Activated CD4-positive, alpha-beta T cell treated with anti-CD3 and anti-CD28 coated beads, Interleukin-2, amount 10 ng/mL, durations not matched to agents 24 days and 14 days (primary cell): Measurements from ENCODE around the gene SLC26A9. TPM values are rescaled to one million over a fixed set of nuclear protein-coding genes. Genes with fewer than 3 reads are reported as not detected.
A peak's percentile ranks its signal among the peaks of the same experiment; 100 is the strongest.

Source experiments
- DNase-seq: peaks from one replicate; pipeline ENCODE4 v3.0.0; 2022
- H3K27ac Mint-ChIP-seq: one replicate; pipeline ENCODE4 v1.8.0; 2022; ENCODE audit warnings: mild to moderate bottlenecking, mixed read lengths
- H3K27me3 Mint-ChIP-seq: one replicate; pipeline ENCODE4 v1.8.0; 2022; ENCODE audit warnings: mixed read lengths
- H3K36me3 Mint-ChIP-seq: one replicate; pipeline ENCODE4 v1.8.0; 2022; ENCODE audit warnings: low read depth, mild to moderate bottlenecking, mixed read lengths
- H3K4me1 Mint-ChIP-seq: one replicate; pipeline ENCODE4 v1.8.0; 2021; ENCODE audit warnings: mixed read lengths
- H3K4me3 Mint-ChIP-seq: one replicate; pipeline ENCODE4 v1.8.0; 2022; ENCODE audit warnings: mild to moderate bottlenecking, moderate library complexity, mixed read lengths
- H3K9me3 Mint-ChIP-seq: one replicate; pipeline ENCODE4 v1.8.0; 2021; ENCODE audit warnings: mixed read lengths
- intact Hi-C: fragments of 100-400 bp; cut with micrococcal nuclease; formaldehyde crosslinking; loops from one replicate; pipeline ENCODE4 v1.15.1; 2023
- total RNA-seq: library from RNA; stranded (reverse); gene quantifications from 2 replicates; pipeline ENCODE4 v1.2.3, GENCODE V29; 2022

The SLC26A9 gene
- total RNA-seq, 1 donor from 2014 or later, result not detected

GRCh38 chr1:205965036-205965884 lies 22.0 kb upstream of the SLC26A9 start:
- Mint-ChIP-seq H3K36me3 (no peaks in the 10 kb centered on the region), H3K27ac (no peak overlapping the region), H3K9me3 (no peaks in the 10 kb centered on the region), H3K4me1 (peaks cover 14% of the 10 kb centered on the region), H3K4me3 (no peak overlapping the region), H3K27me3 (peaks cover 2% of the 10 kb centered on the region)
- DNase-seq, result no peak
- intact Hi-C loops, result no loop called here

GRCh38 chr1:205963352-205964155 lies 20.3 kb upstream of the SLC26A9 start:
- no peak overlapping the region for H3K4me3 Mint-ChIP-seq
- intact Hi-C loops, result no loop called here

GRCh38 chr1:205962821-205963221 lies 19.6 kb upstream of the SLC26A9 start:
- no peaks in the 10 kb centered on the region for H3K9me3 Mint-ChIP-seq
- H3K27me3 Mint-ChIP-seq, result peaks cover 11% of the 10 kb centered on the region
- H3K27ac Mint-ChIP-seq, result no peak overlapping the region
- H3K4me1 Mint-ChIP-seq, result peaks cover 14% of the 10 kb centered on the region
- no peak overlapping the region for H3K4me3 Mint-ChIP-seq
- intact Hi-C loops, result no loop called here
- no peak for DNase-seq
- H3K36me3 Mint-ChIP-seq, result no peaks in the 10 kb centered on the region

More at GRCh38 chr1:205963352-205964155, 20.3 kb upstream of the SLC26A9 start:
- DNase-seq, result no peak
- Mint-ChIP-seq H3K27ac (no peak overlapping the region), H3K9me3 (no peaks in the 10 kb centered on the region), H3K27me3 (peaks cover 10% of the 10 kb centered on the region), H3K4me1 (peaks cover 14% of the 10 kb centered on the region), H3K36me3 (no peaks in the 10 kb centered on the region)

GRCh38 chr1:205961991-205962820 lies 18.9 kb upstream of the SLC26A9 start:
- Mint-ChIP-seq H3K27me3 (peaks cover 13% of the 10 kb centered on the region), H3K4me3 (no peak overlapping the region), H3K4me1 (peaks cover 14% of the 10 kb centered on the region), H3K36me3 (no peaks in the 10 kb centered on the region), H3K9me3 (no peaks in the 10 kb centered on the region), H3K27ac (no peak overlapping the region)
- intact Hi-C loops, result no loop called here
- DNase-seq, result no peak

GRCh38 chr1:205961405-205961804 lies 18.1 kb upstream of the SLC26A9 start:
- intact Hi-C loops, result no loop called here
- Mint-ChIP-seq H3K27me3 (peaks cover 18% of the 10 kb centered on the region), H3K4me3 (no peak overlapping the region), H3K4me1 (peaks cover 14% of the 10 kb centered on the region), H3K27ac (peak overlapping the region; percentile 69), H3K9me3 (no peaks in the 10 kb centered on the region), H3K36me3 (no peaks in the 10 kb centered on the region)
- peak; percentile 78 for DNase-seq

GRCh38 chr1:205959789-205960188 lies 16.5 kb upstream of the SLC26A9 start:
- H3K27me3 Mint-ChIP-seq, result peaks cover 27% of the 10 kb centered on the region
- intact Hi-C loops, result no loop called here
- no peak for DNase-seq
- no peak overlapping the region for H3K27ac Mint-ChIP-seq
- H3K36me3 Mint-ChIP-seq, result no peaks in the 10 kb centered on the region
- no peak overlapping the region for H3K4me3 Mint-ChIP-seq
- no peaks in the 10 kb centered on the region for H3K9me3 Mint-ChIP-seq
- H3K4me1 Mint-ChIP-seq, result peaks cover 14% of the 10 kb centered on the region

GRCh38 chr1:205955499-205955898 lies 12.2 kb upstream of the SLC26A9 start:
- Mint-ChIP-seq H3K36me3 (no peaks in the 10 kb centered on the region), H3K27me3 (peaks cover 29% of the 10 kb centered on the region)

GRCh38 chr1:205954819-205955404 lies 11.7 kb upstream of the SLC26A9 start:
- H3K4me3 Mint-ChIP-seq, result no peak overlapping the region
- intact Hi-C loops, result no loop called here
- H3K27me3 Mint-ChIP-seq, result peaks cover 29% of the 10 kb centered on the region
- no peaks in the 10 kb centered on the region for H3K36me3 Mint-ChIP-seq
- H3K4me1 Mint-ChIP-seq, result no peaks in the 10 kb centered on the region
- no peak for DNase-seq
- no peak overlapping the region for H3K27ac Mint-ChIP-seq
- H3K9me3 Mint-ChIP-seq, result no peaks in the 10 kb centered on the region

More at GRCh38 chr1:205955499-205955898, 12.2 kb upstream of the SLC26A9 start:
- peaks cover 2% of the 10 kb centered on the region for H3K4me1 Mint-ChIP-seq
- H3K9me3 Mint-ChIP-seq, result no peaks in the 10 kb centered on the region
- H3K4me3 Mint-ChIP-seq, result no peak overlapping the region
- intact Hi-C loops, result no loop called here
- no peak for DNase-seq
- H3K27ac Mint-ChIP-seq, result no peak overlapping the region

GRCh38 chr1:205951746-205952145 lies 8.5 kb upstream of the SLC26A9 start:
- no peaks in the 10 kb centered on the region for H3K36me3 Mint-ChIP-seq
- DNase-seq, result no peak
- H3K9me3 Mint-ChIP-seq, result no peaks in the 10 kb centered on the region
- intact Hi-C loops, result no loop called here
- H3K27ac Mint-ChIP-seq, result no peak overlapping the region
- H3K4me1 Mint-ChIP-seq, result no peaks in the 10 kb centered on the region
- peaks cover 18% of the 10 kb centered on the region for H3K27me3 Mint-ChIP-seq
- H3K4me3 Mint-ChIP-seq, result no peak overlapping the region

- Mint-ChIP-seq H3K4me1 (no peaks in the 10 kb centered on the region), H3K27me3 (peaks cover 18% of the 10 kb centered on the region), H3K4me3 (no peak overlapping the region), H3K9me3 (no peaks in the 10 kb centered on the region), H3K27ac (no peak overlapping the region), H3K36me3 (no peaks in the 10 kb centered on the region)
- DNase-seq, result no peak
- intact Hi-C loops, result no loop called here
These were observed 7.7 kb upstream of the SLC26A9 start for GRCh38 chr1:205950826-205951549.

- Mint-ChIP-seq H3K4me3 (no peak overlapping the region), H3K36me3 (no peaks in the 10 kb centered on the region), H3K4me1 (no peaks in the 10 kb centered on the region), H3K27me3 (peaks cover 17% of the 10 kb centered on the region), H3K9me3 (no peaks in the 10 kb centered on the region), H3K27ac (no peak overlapping the region)
- intact Hi-C loops, result no loop called here
- no peak for DNase-seq
These were observed 7.0 kb upstream of the SLC26A9 start for GRCh38 chr1:205950280-205950679.

- Mint-ChIP-seq H3K27me3 (peaks cover 15% of the 10 kb centered on the region), H3K27ac (no peak overlapping the region), H3K4me1 (no peaks in the 10 kb centered on the region), H3K4me3 (no peak overlapping the region), H3K36me3 (no peaks in the 10 kb centered on the region), H3K9me3 (no peaks in the 10 kb centered on the region)
- intact Hi-C loops, result no loop called here
- DNase-seq, result no peak
These were observed 6.5 kb upstream of the SLC26A9 start for GRCh38 chr1:205949753-205950152.

GRCh38 chr1:205948886-205949285 lies 5.6 kb upstream of the SLC26A9 start:
- H3K9me3 Mint-ChIP-seq, result no peaks in the 10 kb centered on the region
- no peak overlapping the region for H3K4me3 Mint-ChIP-seq
- H3K27ac Mint-ChIP-seq, result no peak overlapping the region
- no peaks in the 10 kb centered on the region for H3K36me3 Mint-ChIP-seq
- H3K4me1 Mint-ChIP-seq, result no peaks in the 10 kb centered on the region
- peaks cover 16% of the 10 kb centered on the region for H3K27me3 Mint-ChIP-seq
- intact Hi-C loops, result no loop called here
- no peak for DNase-seq
